A549 (cell line): ENCODE measurements around the gene TBL1XR1. TPM values are rescaled to one million over a fixed set of nuclear protein-coding genes. Genes with fewer than 3 reads are reported as not detected.

Experiments
- ATAC-seq, 2 experiments: fragments of 200-7000 bp in 1 of 2; fragments of >200 bp in 1 of 2; cut with Nextera tagmentation in 1 of 2; cut with Tn5 transposase in 1 of 2; 3 replicates each; pipeline versions ENCODE4 v1.8.0 to v1.9.1; 2018 to 2020; ENCODE audit warnings: mild to moderate bottlenecking in 1 of 2, moderate library complexity in 1 of 2
- CTCF ChIA-PET: fragments of 300-600 bp; sonication (Branson Sonifier 250); formaldehyde crosslinking; extraction: SDS; loops from one replicate; lab custom pipeline; 2021; ENCODE audit warnings: antibody characterized with exemption, inconsistent platforms; lab: Yijun Ruan, JAX
- POLR2A ChIA-PET: fragments of 350-600 bp; formaldehyde crosslinking; extraction: SDS; loops from one replicate; lab custom pipeline; 2021; ENCODE audit warnings: antibody characterized with exemption, inconsistent platforms; lab: Yijun Ruan, JAX
- DNase-seq, 2 experiments: peaks; one replicate each; pipeline versions ENCODE4 v3.0.0 to v3.0.0-alpha.2; 2011 to 2016; ENCODE audit warnings: low read depth in 1 of 2, low spot score in 1 of 2
- FAIRE-seq: peaks from 2 replicates; lab custom pipeline; 2011; peaks lifted over from hg19 to GRCh38; lab: Jason Lieb, UNC
- H3K27ac ChIP-seq, 2 experiments: fragments of >200 bp; sonication (Bioruptor Twin); formaldehyde crosslinking; 3 replicates each; pipeline ENCODE4 v1.5.1; 2016 to 2017
- H3K4me1 ChIP-seq: fragments of >200 bp; sonication (Bioruptor Twin); formaldehyde crosslinking; 3 replicates; pipeline ENCODE4 v1.6.1; 2016
- H3K4me2 ChIP-seq: fragments of >200 bp; sonication (Bioruptor Twin); formaldehyde crosslinking; 3 replicates; pipeline ENCODE4 v1.6.1; 2016
- H3K4me3 ChIP-seq: fragments of >200 bp; sonication (Bioruptor Twin); formaldehyde crosslinking; 3 replicates; pipeline ENCODE4 v1.5.1; 2016
- H3K9me3 ChIP-seq: fragments of >200 bp; sonication (Bioruptor Twin); formaldehyde crosslinking; 3 replicates; pipeline ENCODE4 v1.6.1; 2016
- EP300 ChIP-seq, 2 experiments: fragments of >200 bp; sonication (Bioruptor Twin); formaldehyde crosslinking; IDR thresholded peaks; 2 replicates in 1 of 2; 3 replicates in 1 of 2; pipeline ENCODE4 v1.6.1; 2016 to 2017
- ESRRA ChIP-seq: fragments of 150-350 bp; IDR thresholded peaks from 2 replicates; pipeline ENCODE4 v1.6.1; 2014; ENCODE audit warnings: mild to moderate bottlenecking, low read length, borderline replicate concordance
- FOXS1 ChIP-seq: fragments of 250-450 bp; sonication (Bioruptor Pico); IDR thresholded peaks from 2 replicates; pipeline ENCODE4 v1.5.0; 2020; ENCODE audit warnings: mild to moderate bottlenecking, moderate library complexity
- GATA3 ChIP-seq: IDR thresholded peaks from 2 replicates; pipeline ENCODE4 v1.6.1; 2012; ENCODE audit warnings: borderline replicate concordance
- HDAC2 ChIP-seq: fragments of 200-600 bp; sonication (generic); IDR thresholded peaks from 2 replicates; pipeline ENCODE4 v1.6.1; 2016
- HOXB13 ChIP-seq: fragments of 250-450 bp; sonication (Bioruptor Pico); IDR thresholded peaks from 2 replicates; pipeline ENCODE4 v1.5.0; 2020; ENCODE audit warnings: low read depth, mild to moderate bottlenecking, moderate library complexity
- HOXB5 ChIP-seq: fragments of 250-450 bp; sonication (Bioruptor Pico); IDR thresholded peaks from 2 replicates; pipeline ENCODE4 v1.5.0; 2020; ENCODE audit warnings: mild to moderate bottlenecking, moderate library complexity
- JUN ChIP-seq, 2 experiments: fragments of >200 bp; sonication (Bioruptor Twin); formaldehyde crosslinking; IDR thresholded peaks; 2 replicates in 1 of 2; 3 replicates in 1 of 2; pipeline ENCODE4 v1.6.1; 2016 to 2017
- JUNB ChIP-seq: fragments of >200 bp; sonication (Bioruptor Twin); formaldehyde crosslinking; IDR thresholded peaks from 2 replicates; pipeline ENCODE4 v1.6.1; 2016
- PHF8 ChIP-seq: fragments of 200-600 bp; sonication (generic); IDR thresholded peaks from 2 replicates; pipeline ENCODE4 v1.6.1; 2016; ENCODE audit warnings: low read depth, mild to moderate bottlenecking, antibody characterized with exemption, moderate library complexity, borderline replicate concordance
- RNF2 ChIP-seq: fragments of 200-600 bp; sonication (generic); IDR thresholded peaks from 2 replicates; pipeline ENCODE4 v1.6.1; 2016; ENCODE audit warnings: low read depth, mild to moderate bottlenecking, antibody characterized with exemption, moderate library complexity, borderline replicate concordance
- SMC3 ChIP-seq: fragments of >200 bp; sonication (Bioruptor Twin); formaldehyde crosslinking; IDR thresholded peaks from 3 replicates; pipeline ENCODE4 v1.6.1; 2018; ENCODE audit warnings: inconsistent platforms
- TFCP2L1 ChIP-seq: fragments of 250-450 bp; sonication (Bioruptor Pico); IDR thresholded peaks from 2 replicates; pipeline ENCODE4 v1.5.0; 2021; ENCODE audit warnings: mild to moderate bottlenecking
- ZNF302 ChIP-seq: fragments of 250-450 bp; sonication (Bioruptor Pico); IDR thresholded peaks from 2 replicates; pipeline ENCODE4 v1.9.0; 2021; ENCODE audit warnings: inconsistent platforms, mild to moderate bottlenecking, moderate library complexity
- WGBS: methylation state at CpG from one replicate; pipeline ENCODE4 v1.1.6; 2017; ENCODE audit errors: missing lambda C conversion rate; 5-methylcytosine and 5-hydroxymethylcytosine counted together
- polyA plus RNA-seq, 4 experiments: library from polyadenylated mRNA; depleted of rRNA in 3 of 4; stranded (reverse); fragments of >200 nt; fragmentation: RNase III in 1 of 4; extraction: RNeasy Plus Mini Kit Qiagen cat#74134 plus additional on column Dnase treatment in 1 of 4; gene quantifications; 2 replicates in 3 of 4; 3 replicates in 1 of 4; pipeline ENCODE4 v1.2.3, GENCODE V29; 2011 to 2017
- TF ChIP-seq, protein P1 (sequence below): fragments of 150-350 bp; IDR thresholded peaks from 2 replicates; pipeline ENCODE4 v1.6.1; 2014; ENCODE audit warnings: low read depth, mild to moderate bottlenecking, low read length
- TF ChIP-seq, protein P2 (sequence below): IDR thresholded peaks from 2 replicates; pipeline ENCODE4 v1.6.1; 2012
- TF ChIP-seq, protein P3 (sequence below): fragments of 450-650 bp; IDR thresholded peaks from 2 replicates; pipeline ENCODE4 v1.6.1; 2014; ENCODE audit warnings: antibody characterized with exemption
- TF ChIP-seq, protein P4 (sequence below): fragments of 200-600 bp; sonication (generic); IDR thresholded peaks from 2 replicates; pipeline ENCODE4 v1.6.1; 2016; ENCODE audit warnings: antibody characterized with exemption, mild to moderate bottlenecking, moderate library complexity
- TF ChIP-seq, protein P5 (sequence below): IDR thresholded peaks from 2 replicates; pipeline ENCODE4 v1.6.1; 2012
- TF ChIP-seq, protein P6 (sequence below): fragments of >200 bp; sonication (Bioruptor Twin); formaldehyde crosslinking; IDR thresholded peaks from 2 replicates; pipeline ENCODE4 v1.6.1; 2016

Gene TBL1XR1
- polyA plus RNA-seq, 2 of the 4 experiments (the other 2 are of a cell fraction), result 41.4 to 106 TPM

DNA sequence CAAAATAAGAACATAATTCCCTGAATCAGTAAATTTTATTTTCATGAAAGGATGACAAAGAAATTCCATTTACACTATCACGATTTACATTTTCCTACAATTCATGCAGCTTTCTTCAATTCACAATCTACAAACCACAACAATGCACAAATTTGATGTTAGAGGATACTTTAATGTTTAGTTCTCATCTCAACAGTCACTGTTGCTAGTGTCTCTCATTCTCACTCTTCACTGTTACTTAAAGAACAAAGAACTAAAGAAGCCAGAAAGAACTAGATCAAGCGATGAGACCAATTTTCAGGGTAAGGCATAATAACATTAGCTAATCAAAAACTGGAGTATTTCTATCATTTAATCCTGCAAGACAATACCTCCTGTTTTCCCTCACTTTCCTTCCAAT, 73.5 kb downstream of the TBL1XR1 start:
- Histone ChIP-seq H3K4me3 (no peak overlapping the region), H3K4me1 (peaks cover 13% of the 10 kb centered on the region), H3K9me3 (peaks cover 12% of the 10 kb centered on the region; the same call in 1 of the 3 replicates), H3K27ac (no peak overlapping the region), H3K4me2 (no peak overlapping the region)
- DNase-seq (no peak), ATAC-seq (no peak), FAIRE-seq (no peak)
- CTCF ChIA-PET, result no interaction called here
- WGBS, result 89% methylated on average over 2 of the region's 2 CpGs
- TF ChIP-seq GATA3 (no peak), EP300 (IDR thresholded peaks at IDR 0.05) (no peak), ESRRA (no peak)
- TF ChIP-seq, protein P1, sequence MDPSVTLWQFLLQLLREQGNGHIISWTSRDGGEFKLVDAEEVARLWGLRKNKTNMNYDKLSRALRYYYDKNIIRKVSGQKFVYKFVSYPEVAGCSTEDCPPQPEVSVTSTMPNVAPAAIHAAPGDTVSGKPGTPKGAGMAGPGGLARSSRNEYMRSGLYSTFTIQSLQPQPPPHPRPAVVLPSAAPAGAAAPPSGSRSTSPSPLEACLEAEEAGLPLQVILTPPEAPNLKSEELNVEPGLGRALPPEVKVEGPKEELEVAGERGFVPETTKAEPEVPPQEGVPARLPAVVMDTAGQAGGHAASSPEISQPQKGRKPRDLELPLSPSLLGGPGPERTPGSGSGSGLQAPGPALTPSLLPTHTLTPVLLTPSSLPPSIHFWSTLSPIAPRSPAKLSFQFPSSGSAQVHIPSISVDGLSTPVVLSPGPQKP, result no peak
- TF ChIP-seq, protein P2, sequence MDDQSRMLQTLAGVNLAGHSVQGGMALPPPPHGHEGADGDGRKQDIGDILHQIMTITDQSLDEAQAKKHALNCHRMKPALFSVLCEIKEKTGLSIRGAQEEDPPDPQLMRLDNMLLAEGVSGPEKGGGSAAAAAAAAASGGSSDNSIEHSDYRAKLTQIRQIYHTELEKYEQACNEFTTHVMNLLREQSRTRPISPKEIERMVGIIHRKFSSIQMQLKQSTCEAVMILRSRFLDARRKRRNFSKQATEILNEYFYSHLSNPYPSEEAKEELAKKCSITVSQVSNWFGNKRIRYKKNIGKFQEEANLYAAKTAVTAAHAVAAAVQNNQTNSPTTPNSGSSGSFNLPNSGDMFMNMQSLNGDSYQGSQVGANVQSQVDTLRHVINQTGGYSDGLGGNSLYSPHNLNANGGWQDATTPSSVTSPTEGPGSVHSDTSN, result no peak
- POLR2A ChIA-PET, result no interaction called here

DNA sequence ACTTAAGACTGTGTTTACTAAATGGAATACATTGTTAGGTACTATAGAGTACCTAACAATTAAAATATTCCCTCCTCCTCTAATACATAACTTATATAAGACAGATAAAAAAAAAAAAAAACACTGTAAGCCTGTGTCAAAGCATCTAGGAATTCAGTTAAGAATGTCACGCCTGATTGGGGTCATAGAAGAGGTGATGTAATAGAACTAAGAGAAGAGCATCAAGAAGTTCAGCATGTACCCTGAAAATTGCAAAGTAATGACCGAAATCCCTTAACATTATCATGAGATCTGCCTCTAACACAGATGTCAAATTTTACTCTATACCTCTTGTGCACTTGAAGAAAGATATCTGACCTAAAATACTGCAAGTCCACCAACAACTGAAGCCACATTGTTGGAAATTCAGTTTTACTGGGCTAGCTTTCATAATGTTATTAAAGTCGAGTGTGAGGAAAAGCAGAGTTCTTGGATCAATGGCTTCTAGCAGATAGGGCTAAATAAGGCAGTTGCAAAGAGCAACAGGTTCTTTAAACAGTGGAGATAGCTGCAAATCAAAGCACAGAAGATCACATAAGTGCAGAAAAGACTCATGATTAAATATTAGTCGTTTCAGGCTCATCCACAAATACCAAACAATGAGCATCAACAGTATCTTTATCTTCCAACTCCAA, 75.0 kb downstream of the TBL1XR1 start:
- no peak for DNase-seq
- no peak overlapping the region for H3K4me2 ChIP-seq
- TF ChIP-seq JUNB, result no peak
- TF ChIP-seq, all 56 proteins: peak for 0
- ChIA-PET CTCF (no interaction called here), POLR2A (no interaction called here)
- ATAC-seq, result no peak
- Histone ChIP-seq H3K27ac (no peak overlapping the region), H3K9me3 (peaks cover 12% of the 10 kb centered on the region; the same call in 1 of the 3 replicates), H3K4me3 (no peak overlapping the region), H3K4me1 (peaks cover 13% of the 10 kb centered on the region)
- WGBS, result 81% methylated on average over 4 of the region's 4 CpGs
- no peak for FAIRE-seq

DNA sequence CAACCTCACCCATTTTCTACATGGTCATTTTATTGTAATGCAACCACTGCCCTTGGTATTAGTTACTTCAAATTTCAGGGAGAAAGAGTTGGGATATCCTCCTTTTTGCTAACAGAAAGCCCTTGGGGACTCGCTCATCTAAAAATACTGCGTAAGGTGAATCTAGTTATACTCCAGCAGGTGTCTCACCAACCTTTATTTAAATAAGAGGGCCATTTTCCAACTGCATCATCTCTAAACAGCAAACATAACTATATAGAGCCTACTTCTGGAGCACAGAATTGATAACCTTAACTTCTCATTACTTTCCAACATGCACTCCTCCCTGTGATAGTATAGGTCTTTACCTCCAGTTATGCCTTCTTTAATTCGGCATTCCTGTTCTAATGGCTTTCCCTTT, 77.5 kb downstream of the TBL1XR1 start:
- H3K27ac ChIP-seq, result no peak overlapping the region
- 64% methylated on average over 3 of the region's 3 CpGs for WGBS
- ATAC-seq (no peak), FAIRE-seq (no peak), DNase-seq (no peak)
- no peak overlapping the region for H3K4me2 ChIP-seq
- ChIA-PET CTCF (interaction anchor here (0.6 kb wide), 1 partner anchor 44 kb away, joined by 4 read pairs; no protein-coding TSS in a partner anchor), POLR2A (no interaction called here)
- peaks cover 12% of the 10 kb centered on the region; the same call in 1 of the 3 replicates for H3K9me3 ChIP-seq
- no peak overlapping the region for H3K4me3 ChIP-seq
- TF ChIP-seq, protein P3, sequence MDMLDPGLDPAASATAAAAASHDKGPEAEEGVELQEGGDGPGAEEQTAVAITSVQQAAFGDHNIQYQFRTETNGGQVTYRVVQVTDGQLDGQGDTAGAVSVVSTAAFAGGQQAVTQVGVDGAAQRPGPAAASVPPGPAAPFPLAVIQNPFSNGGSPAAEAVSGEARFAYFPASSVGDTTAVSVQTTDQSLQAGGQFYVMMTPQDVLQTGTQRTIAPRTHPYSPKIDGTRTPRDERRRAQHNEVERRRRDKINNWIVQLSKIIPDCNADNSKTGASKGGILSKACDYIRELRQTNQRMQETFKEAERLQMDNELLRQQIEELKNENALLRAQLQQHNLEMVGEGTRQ, result no peak
- TF ChIP-seq RNF2 (no peak), HOXB13 (CRISPR knock-in tag) (no peak)
- TF ChIP-seq, protein P4, sequence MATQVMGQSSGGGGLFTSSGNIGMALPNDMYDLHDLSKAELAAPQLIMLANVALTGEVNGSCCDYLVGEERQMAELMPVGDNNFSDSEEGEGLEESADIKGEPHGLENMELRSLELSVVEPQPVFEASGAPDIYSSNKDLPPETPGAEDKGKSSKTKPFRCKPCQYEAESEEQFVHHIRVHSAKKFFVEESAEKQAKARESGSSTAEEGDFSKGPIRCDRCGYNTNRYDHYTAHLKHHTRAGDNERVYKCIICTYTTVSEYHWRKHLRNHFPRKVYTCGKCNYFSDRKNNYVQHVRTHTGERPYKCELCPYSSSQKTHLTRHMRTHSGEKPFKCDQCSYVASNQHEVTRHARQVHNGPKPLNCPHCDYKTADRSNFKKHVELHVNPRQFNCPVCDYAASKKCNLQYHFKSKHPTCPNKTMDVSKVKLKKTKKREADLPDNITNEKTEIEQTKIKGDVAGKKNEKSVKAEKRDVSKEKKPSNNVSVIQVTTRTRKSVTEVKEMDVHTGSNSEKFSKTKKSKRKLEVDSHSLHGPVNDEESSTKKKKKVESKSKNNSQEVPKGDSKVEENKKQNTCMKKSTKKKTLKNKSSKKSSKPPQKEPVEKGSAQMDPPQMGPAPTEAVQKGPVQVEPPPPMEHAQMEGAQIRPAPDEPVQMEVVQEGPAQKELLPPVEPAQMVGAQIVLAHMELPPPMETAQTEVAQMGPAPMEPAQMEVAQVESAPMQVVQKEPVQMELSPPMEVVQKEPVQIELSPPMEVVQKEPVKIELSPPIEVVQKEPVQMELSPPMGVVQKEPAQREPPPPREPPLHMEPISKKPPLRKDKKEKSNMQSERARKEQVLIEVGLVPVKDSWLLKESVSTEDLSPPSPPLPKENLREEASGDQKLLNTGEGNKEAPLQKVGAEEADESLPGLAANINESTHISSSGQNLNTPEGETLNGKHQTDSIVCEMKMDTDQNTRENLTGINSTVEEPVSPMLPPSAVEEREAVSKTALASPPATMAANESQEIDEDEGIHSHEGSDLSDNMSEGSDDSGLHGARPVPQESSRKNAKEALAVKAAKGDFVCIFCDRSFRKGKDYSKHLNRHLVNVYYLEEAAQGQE, result no peak
- no peaks in the 10 kb centered on the region for H3K4me1 ChIP-seq

DNA sequence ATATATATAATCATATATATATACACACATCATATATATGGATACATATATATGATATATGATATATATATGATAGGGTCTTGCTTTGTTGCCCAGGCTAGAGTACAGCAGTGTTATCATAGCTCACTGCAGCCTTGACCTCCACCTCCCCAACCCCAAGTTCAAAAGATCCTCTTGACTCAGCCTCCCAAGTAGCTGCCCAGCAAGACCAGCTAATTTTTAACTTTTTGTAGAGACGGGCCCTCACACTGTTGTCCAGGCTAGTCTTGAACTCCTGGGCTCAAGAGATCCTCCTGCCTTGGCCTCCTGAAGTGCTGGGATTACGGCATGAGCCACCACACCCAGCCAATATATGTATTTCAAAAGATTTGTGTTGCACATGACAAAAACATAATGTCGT, 83.0 kb downstream of the TBL1XR1 start:
- no peak for TF ChIP-seq HOXB5 (CRISPR knock-in tag)
- TF ChIP-seq JUN (IDR thresholded peaks at IDR 0.05), result no peak
- TF ChIP-seq TFCP2L1 (CRISPR knock-in tag), result no peak
- TF ChIP-seq HDAC2, result no peak
- no peak for TF ChIP-seq PHF8
- no peak for TF ChIP-seq SMC3
- TF ChIP-seq ZNF302 (CRISPR knock-in tag), result no peak
- TF ChIP-seq, protein P5, sequence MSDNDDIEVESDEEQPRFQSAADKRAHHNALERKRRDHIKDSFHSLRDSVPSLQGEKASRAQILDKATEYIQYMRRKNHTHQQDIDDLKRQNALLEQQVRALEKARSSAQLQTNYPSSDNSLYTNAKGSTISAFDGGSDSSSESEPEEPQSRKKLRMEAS, result no peak
- no peak for TF ChIP-seq FOXS1 (CRISPR knock-in tag)
- TF ChIP-seq, protein P6, sequence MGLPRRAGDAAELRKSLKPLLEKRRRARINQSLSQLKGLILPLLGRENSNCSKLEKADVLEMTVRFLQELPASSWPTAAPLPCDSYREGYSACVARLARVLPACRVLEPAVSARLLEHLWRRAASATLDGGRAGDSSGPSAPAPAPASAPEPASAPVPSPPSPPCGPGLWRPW, result no peak
- Histone ChIP-seq H3K4me2 (no peak overlapping the region), H3K9me3 (no peaks in the 10 kb centered on the region), H3K4me1 (peaks cover 26% of the 10 kb centered on the region), H3K4me3 (no peak overlapping the region), H3K27ac (no peak overlapping the region)
- ATAC-seq (no peak), DNase-seq (no peak), FAIRE-seq (no peak)
- POLR2A ChIA-PET, result no interaction called here
- 66% methylated on average over 3 of the region's 3 CpGs for WGBS
- CTCF ChIA-PET, result interaction anchor here (0.7 kb wide), 1 partner anchor 23 kb away, joined by 3 read pairs; no protein-coding TSS in a partner anchor
